Body of pancreas (tissue), 4 donors: ENCODE data around the gene CPA3. TPM values are rescaled to one million over a fixed set of nuclear protein-coding genes. Genes with fewer than 3 reads are reported as not detected.
A peak's percentile ranks its signal among the peaks of the same experiment; 100 is the strongest.

Source experiments
- ATAC-seq: fragments of 150-250 bp; one replicate; pipeline ENCODE4 v1.9.1; 2016
- DNase-seq, 4 donors: peaks; one replicate each; pipeline ENCODE4 v3.0.0-alpha.2; 2019
- H3K27ac ChIP-seq, 4 donors: fragments of 200-600 bp; sonication (generic); 1 replicate in 3 of 4; 2 replicates in 1 of 4; pipeline versions ENCODE4 v1.5.1 to v1.6.1; 2016 to 2019; ENCODE audit warnings: mild to moderate bottlenecking in 1 of 4, mixed read lengths in 1 of 4, moderate library complexity in 1 of 4
- H3K27me3 ChIP-seq, 2 donors: fragments of 200-600 bp; sonication (generic); one replicate each; pipeline ENCODE4 v1.6.0; 2016; ENCODE audit warnings: mild to moderate bottlenecking in 1 of 2
- H3K36me3 ChIP-seq, 2 donors: fragments of 200-600 bp; sonication (generic); replicated peaks in 1 of 2; 2 replicates each; pipeline ENCODE4 v1.5.1; 2016; ENCODE audit warnings: low read depth in 2 of 2; ENCODE audit not compliant: insufficient read depth in 1 of 2
- H3K4me1 ChIP-seq: fragments of 200-600 bp; sonication (generic); one replicate; pipeline ENCODE4 v1.6.0; 2016
- H3K4me3 ChIP-seq, 2 donors: fragments of 200-600 bp; sonication (generic); 1 replicate in 1 of 2; 2 replicates in 1 of 2; pipeline ENCODE4 v1.5.1; 2016 to 2019
- H3K9me3 ChIP-seq, 3 donors: fragments of 200-600 bp; sonication (generic); 1 replicate in 2 of 3; 2 replicates in 1 of 3; pipeline ENCODE4 v1.5.1; 2016
- POLR2A ChIP-seq, 3 donors: fragments of 450-650 bp; IDR thresholded peaks; one replicate each; pipeline ENCODE4 v1.6.1; 2016; ENCODE audit warnings: antibody characterized with exemption in 3 of 3, mild to moderate bottlenecking in 2 of 3
- WGBS, 2 donors: methylation state at CpG; one replicate each; pipeline ENCODE4 v1.1.5; 2017; 5-methylcytosine and 5-hydroxymethylcytosine counted together
- intact Hi-C: fragments of 100-400 bp; cut with DNase I; formaldehyde crosslinking; loops from one replicate; pipeline ENCODE4 v1.15.1; 2023
- total RNA-seq, 2 donors: library from RNA; depleted of rRNA; stranded (reverse); fragments of >200 nt; gene quantifications; one replicate each; pipeline ENCODE4 v1.1.0, GENCODE V29; 2016
- TF ChIP-seq, protein P1 (sequence below), 7 experiments: fragments of 450-650 bp in 4 of 7; fragments of 200-600 bp in 3 of 7; sonication (generic) in 3 of 7; IDR thresholded peaks; one replicate each; pipeline ENCODE4 v1.5.1; 2016 to 2019; ENCODE audit warnings: antibody characterized with exemption in 7 of 7

Gene CPA3
- total RNA-seq, 2 donors from 2014 or later: 4.9 to 5.7 TPM

DNA sequence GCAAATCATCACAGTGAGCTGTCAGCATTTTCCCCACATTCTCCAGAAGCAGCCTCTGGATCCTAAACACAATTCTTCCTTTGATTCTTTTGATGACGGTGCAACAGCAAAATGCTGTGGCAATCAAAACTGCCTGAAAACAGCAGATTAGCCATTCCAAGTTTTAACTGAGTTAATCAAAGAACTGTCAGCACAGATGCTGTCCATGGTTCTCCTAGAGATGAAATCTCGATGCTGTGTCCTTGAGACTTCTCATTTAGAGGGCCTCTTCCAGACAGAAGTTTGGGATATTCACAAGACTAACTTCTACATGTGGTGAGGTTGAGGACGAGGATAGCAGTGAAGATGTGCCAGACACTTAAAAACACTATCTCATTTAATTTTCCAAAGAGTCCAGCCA is 75.9 kb downstream of the CPA3 start:
- H3K36me3 ChIP-seq: no peaks in the 10 kb centered on the region
- H3K27ac ChIP-seq: no peak overlapping the region
- no peaks in the 10 kb centered on the region for H3K9me3 ChIP-seq
- intact Hi-C loops: loop anchor here (10.0 kb wide), 2 partner anchors 76 to 566 kb away; partner anchors contain the start of gene CPA3
- TF ChIP-seq POLR2A (IDR thresholded peaks at IDR 0.05): no peak
- TF ChIP-seq, protein P1, sequence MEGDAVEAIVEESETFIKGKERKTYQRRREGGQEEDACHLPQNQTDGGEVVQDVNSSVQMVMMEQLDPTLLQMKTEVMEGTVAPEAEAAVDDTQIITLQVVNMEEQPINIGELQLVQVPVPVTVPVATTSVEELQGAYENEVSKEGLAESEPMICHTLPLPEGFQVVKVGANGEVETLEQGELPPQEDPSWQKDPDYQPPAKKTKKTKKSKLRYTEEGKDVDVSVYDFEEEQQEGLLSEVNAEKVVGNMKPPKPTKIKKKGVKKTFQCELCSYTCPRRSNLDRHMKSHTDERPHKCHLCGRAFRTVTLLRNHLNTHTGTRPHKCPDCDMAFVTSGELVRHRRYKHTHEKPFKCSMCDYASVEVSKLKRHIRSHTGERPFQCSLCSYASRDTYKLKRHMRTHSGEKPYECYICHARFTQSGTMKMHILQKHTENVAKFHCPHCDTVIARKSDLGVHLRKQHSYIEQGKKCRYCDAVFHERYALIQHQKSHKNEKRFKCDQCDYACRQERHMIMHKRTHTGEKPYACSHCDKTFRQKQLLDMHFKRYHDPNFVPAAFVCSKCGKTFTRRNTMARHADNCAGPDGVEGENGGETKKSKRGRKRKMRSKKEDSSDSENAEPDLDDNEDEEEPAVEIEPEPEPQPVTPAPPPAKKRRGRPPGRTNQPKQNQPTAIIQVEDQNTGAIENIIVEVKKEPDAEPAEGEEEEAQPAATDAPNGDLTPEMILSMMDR (IDR thresholded peaks at IDR 0.05): no peak
- no peak for ATAC-seq
- no peak overlapping the region for H3K4me3 ChIP-seq
- 53 to 60% methylated on average over 3 of the region's 3 CpGs for WGBS, 2 donors
- H3K27me3 ChIP-seq: no peaks in the 10 kb centered on the region
- H3K4me1 ChIP-seq: no peaks in the 10 kb centered on the region
- DNase-seq: no peak

DNA sequence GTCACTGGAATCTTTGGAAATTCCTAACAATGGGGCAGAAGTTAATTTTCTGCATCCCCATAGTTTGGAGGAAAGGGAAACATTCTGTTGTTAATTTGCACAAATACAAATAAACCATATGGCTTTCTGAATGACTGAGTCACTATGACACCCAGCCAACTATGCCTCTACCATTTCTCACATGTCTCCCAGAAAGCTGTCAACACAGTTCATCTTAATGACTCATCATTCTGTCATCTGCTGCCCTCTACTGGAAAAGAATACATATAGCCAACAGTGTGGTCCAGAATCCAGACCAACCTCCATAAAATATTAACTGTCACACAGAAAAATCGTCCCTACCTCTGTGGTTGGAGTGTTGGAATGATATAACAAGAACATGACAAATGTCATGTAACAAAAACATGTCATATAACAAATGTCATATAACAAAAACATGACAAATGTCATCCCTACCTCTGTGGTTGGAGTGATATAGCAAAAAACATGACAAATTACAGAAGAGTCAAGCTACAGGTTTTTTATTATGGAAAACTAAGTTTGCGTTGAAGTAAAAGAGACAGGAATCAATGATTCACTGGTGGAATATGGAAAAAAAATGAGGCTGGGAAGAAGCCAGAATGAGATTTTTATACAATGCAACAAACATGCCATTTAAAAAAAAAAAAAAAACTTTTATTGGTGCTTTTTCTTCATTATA is 78.6 kb downstream of the CPA3 start:
- peak in 2 of 4 donors; percentile 32 to 48 for DNase-seq
- Histone ChIP-seq H3K4me1 (peaks cover 2% of the 10 kb centered on the region), H3K27ac (no peak overlapping the region), H3K4me3 (no peak overlapping the region), H3K36me3 (no peaks in the 10 kb centered on the region), H3K27me3 (no peaks in the 10 kb centered on the region), H3K9me3 (no peaks in the 10 kb centered on the region)
- intact Hi-C loops: loop anchor here (10.0 kb wide), 2 partner anchors 79 to 569 kb away; partner anchors contain the start of gene CPA3
- ATAC-seq: peak; percentile 83
- TF ChIP-seq, protein P1 (IDR thresholded peaks at IDR 0.05): peak in 6 of 7 experiments; percentile 53 to 86 (median 79)
- no peak for TF ChIP-seq POLR2A (IDR thresholded peaks at IDR 0.05)
- WGBS, 2 donors: 0 to 17% methylated on average over 2 of the region's 2 CpGs

DNA sequence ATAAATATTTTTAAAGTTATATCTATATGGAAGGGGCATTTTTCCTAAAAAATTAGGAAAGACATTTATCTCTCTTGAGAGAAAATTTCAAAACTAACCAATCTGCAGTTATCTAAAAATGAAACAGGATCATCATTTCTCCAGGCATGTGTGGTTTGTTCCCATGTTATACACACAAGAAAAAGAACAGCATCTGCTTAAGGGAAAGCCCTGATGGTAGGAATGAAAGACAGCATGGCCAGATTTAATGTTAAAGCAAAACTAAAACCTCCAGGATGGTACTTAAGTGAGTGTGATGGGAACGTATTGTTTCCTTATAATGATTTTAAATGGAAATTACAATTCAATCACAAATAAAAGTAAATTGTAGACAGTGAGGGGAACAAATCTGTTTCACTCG is 80.0 kb downstream of the CPA3 start:
- no peak for DNase-seq
- intact Hi-C loops: loop anchor here (10.0 kb wide), 2 partner anchors 80 to 570 kb away; partner anchors contain the start of gene CPA3
- TF ChIP-seq, protein P1 (IDR thresholded peaks at IDR 0.05): no peak
- no peak for TF ChIP-seq POLR2A (IDR thresholded peaks at IDR 0.05)
- no peak overlapping the region for H3K27ac ChIP-seq
- H3K4me1 ChIP-seq: peaks cover 10% of the 10 kb centered on the region
- WGBS, 2 donors: 85 to 90% methylated on average over 2 of the region's 2 CpGs
- H3K27me3 ChIP-seq: no peaks in the 10 kb centered on the region
- H3K4me3 ChIP-seq: no peak overlapping the region
- no peaks in the 10 kb centered on the region for H3K36me3 ChIP-seq
- H3K9me3 ChIP-seq: no peaks in the 10 kb centered on the region
- ATAC-seq: no peak

Other genes with a start within 250 kb of the CPA3 start
- gene AGTR1, start 167.4 kb upstream of the CPA3 start, total RNA-seq: 10 to 100 TPM in 1 of 2 donors, 1 to 10 TPM in 1; 4.4 to 11.2 TPM
- gene CPB1, start 37.5 kb upstream of the CPA3 start, total RNA-seq: over 10,000 TPM in 1 of 2 donors, 1,000 to 10,000 TPM in 1; 8,425 to 24,571 TPM
- 10 to 100 TPM in 1 of 2 donors, 1 to 10 TPM in 1; 8.9 to 16.3 TPM for gene GYG1, start 126.2 kb downstream of the CPA3 start, total RNA-seq
- gene HLTF, start 221.2 kb downstream of the CPA3 start, total RNA-seq: 10 to 100 TPM; 10.9 to 15.3 TPM